Aorta (tissue), 5 donors: ENCODE measurements around the gene F13A1. TPM values are rescaled to one million over a fixed set of nuclear protein-coding genes. Genes with fewer than 3 reads are reported as not detected.

Experiments
- ATAC-seq: fragments of 200-7000 bp; cut with Tn5 transposase; one replicate; pipeline ENCODE4 v1.9.1; 2022; ENCODE audit warnings: moderate library complexity; ENCODE audit not compliant: low FRiP score
- DNase-seq, 2 donors: peaks; one replicate each; pipeline ENCODE4 v3.0.0-alpha.2; 2020
- H3K27ac ChIP-seq, 2 donors: one replicate each; pipeline ENCODE4 v1.5.1; 2013; ENCODE audit warnings: low read length in 2 of 2, mild to moderate bottlenecking in 2 of 2, moderate library complexity in 2 of 2, control low read depth in 1 of 2, inconsistent platforms in 1 of 2, low read depth in 1 of 2
- H3K27me3 ChIP-seq, 2 donors: one replicate each; pipeline ENCODE4 v1.6.1; 2013; ENCODE audit warnings: control low read depth in 1 of 2, low read length in 1 of 2, mild to moderate bottlenecking in 1 of 2, moderate library complexity in 1 of 2; ENCODE audit not compliant: insufficient read depth in 2 of 2, control insufficient read depth in 1 of 2
- H3K36me3 ChIP-seq, 2 donors: one replicate each; pipeline ENCODE4 v1.6.1; 2013; ENCODE audit warnings: control low read depth in 1 of 2, low read length in 1 of 2, mild to moderate bottlenecking in 1 of 2; ENCODE audit not compliant: insufficient read depth in 2 of 2, control insufficient read depth in 1 of 2
- H3K4me1 ChIP-seq, 2 donors: one replicate each; pipeline ENCODE4 v1.6.1; 2013; ENCODE audit warnings: low read length in 2 of 2, control low read depth in 1 of 2, mild to moderate bottlenecking in 1 of 2, moderate library complexity in 1 of 2; ENCODE audit not compliant: insufficient read depth in 2 of 2, control insufficient read depth in 1 of 2
- H3K4me3 ChIP-seq, 2 donors: one replicate each; pipeline ENCODE4 v1.5.1; 2013; ENCODE audit warnings: low read length in 2 of 2, control low read depth in 1 of 2, mild to moderate bottlenecking in 1 of 2
- H3K9me3 ChIP-seq: one replicate; pipeline ENCODE4 v1.6.1; 2013; ENCODE audit warnings: mild to moderate bottlenecking, low read length; ENCODE audit not compliant: control insufficient read depth
- WGBS, 2 donors: extraction: QIAGEN DNeasy Blood & Tissue Kit; methylation state at CpG; one replicate each; pipeline ENCODE4 v1.1.7; 2013; 5-methylcytosine and 5-hydroxymethylcytosine counted together
- intact Hi-C, 2 donors: fragments of 100-400 bp; cut with DNase I; formaldehyde crosslinking; loops; one replicate each; pipeline versions ENCODE4 v1.14.2 to v1.15.0; 2022
- long read RNA-seq, 2 donors: library from polyadenylated mRNA; unstranded; transcript quantifications; one replicate each; pipeline ENCODE4 v2.0.0, GENCODE V29; 2020 to 2021
- polyA plus RNA-seq, 2 donors: library from polyadenylated mRNA; stranded (reverse); fragments of 200-250 nt; gene quantifications; one replicate each; pipeline ENCODE4 v1.2.3, GENCODE V29; 2013
- total RNA-seq, 2 donors: library from RNA; stranded (reverse); fragmentation: NEBNext Ultra II Directional; extraction: Animal tissue kit (Norgen Biotek cat#: 25700); gene quantifications; one replicate each; pipeline ENCODE4 v1.2.1, GENCODE V29; 2021
- donor health status: healthy with polysubstance abuse.
- donor health status: Bipolar disorder and iron deficiency.
- donor health status: DM: no; HTN: no; CAD: no.
- donor health status: DM: no; HTN: no; CAD: no.
- donor health status: DM: yes; HTN: yes; CAD: no.

Gene F13A1
- total RNA-seq, result 100 to 1,000 TPM; 160 to 421 TPM
- 10 to 100 TPM; 16.8 to 84.6 TPM for polyA plus RNA-seq
- long read RNA-seq, donor 1, transcript F13A1-205 (3 exons, 631 nt), result minor isoform, 5 of 141 reads
- long read RNA-seq, donor 1, transcript F13A1-201 (15 exons, 3,999 nt), result major isoform, 68 of 141 reads
- long read RNA-seq, donor 1, partial matches to known transcripts, result 31 of 141 reads
- long read RNA-seq, donor 1, other reads (novel, unspliced or antisense), result 37 of 141 reads
- long read RNA-seq, donor 2, transcript F13A1-201 (15 exons, 3,999 nt), result major isoform, 151 of 252 reads
- long read RNA-seq, donor 2, partial matches to known transcripts, result 55 of 252 reads
- long read RNA-seq, donor 2, other reads (novel, unspliced or antisense), result 43 of 252 reads

DNA sequence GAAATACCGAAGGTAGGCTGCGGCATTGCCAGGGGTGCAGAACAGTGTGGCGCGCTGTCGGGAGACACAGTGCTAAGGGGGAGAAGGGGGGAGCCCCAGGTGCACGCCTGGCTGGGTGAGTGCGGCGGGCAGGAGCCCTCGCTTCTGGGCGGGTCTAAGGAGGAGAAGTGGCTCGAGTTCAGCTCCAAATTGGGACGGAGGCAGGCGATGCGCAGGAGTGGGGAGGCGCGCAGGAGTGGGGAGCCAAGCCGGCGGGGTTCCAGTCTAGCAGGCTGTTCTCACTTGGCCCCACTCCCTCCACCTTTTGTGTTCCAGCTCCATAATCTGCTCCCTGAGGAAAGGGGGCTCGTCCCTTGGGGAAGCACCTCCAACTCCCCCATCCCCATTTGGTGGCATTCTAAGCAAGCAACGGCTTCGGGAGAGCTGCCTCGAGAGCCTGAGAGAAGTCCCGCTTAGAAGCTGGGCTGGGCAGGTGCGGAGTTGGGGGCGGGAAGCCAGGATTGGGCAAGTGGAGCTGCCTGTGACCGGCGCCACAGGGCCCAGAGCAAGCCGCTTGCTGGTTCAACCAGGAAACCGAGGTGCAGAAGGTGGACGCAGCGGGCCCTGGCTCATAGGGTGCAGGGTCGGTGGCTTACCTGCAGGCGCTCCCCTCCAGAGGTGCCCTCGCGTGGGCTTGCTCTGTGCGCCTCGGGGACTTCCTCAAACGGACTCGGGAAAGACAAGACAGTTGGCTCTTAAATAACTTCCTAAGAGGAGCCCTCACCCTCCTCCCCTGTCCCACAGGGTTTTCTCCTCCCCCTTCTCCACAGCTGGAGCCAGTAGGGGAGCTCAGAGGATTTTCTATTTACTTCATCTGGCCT lies at the start of gene F13A1:
Gene F13A1 (minus strand): TSS at position 711 of the 860 bp plus-strand sequence. CDS start 1,998 bp downstream, outside the sequence.
- 7 to 9% methylated on average over 39 of the region's 39 CpGs for WGBS, 2 donors
- Histone ChIP-seq H3K27me3 (no peaks in the 10 kb centered on the region), H3K36me3 (no peaks in the 10 kb centered on the region), H3K27ac (no peak within 1 kb of the TSS), H3K9me3 (no peaks in the 10 kb centered on the region), H3K4me3 (no peak within 1 kb of the TSS), H3K4me1 (no peaks in the 10 kb centered on the region)
- intact Hi-C loops, result no loop called here
- ATAC-seq, result no peak
- peak; percentile 67 to 78 for DNase-seq

DNA sequence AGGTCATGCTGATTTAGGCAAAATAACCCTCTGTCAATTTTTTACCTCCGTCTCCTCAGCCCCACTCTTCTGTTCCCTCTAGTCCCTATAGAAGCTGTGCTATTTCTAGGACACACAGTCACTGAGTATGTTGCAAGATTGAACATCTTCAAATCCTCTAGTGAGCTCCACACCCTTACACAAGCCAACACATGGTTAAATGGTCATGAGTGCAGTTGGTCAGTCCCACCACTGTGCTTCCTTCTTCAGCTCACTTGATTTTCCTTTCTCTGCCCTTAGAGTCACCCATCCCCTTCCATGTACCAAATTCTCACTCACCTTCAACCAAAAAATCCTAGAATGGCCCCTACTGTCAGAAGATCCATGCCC lies 48.2 kb upstream of the F13A1 start:
- intact Hi-C loops, result no loop called here
- ATAC-seq, result no peak
- WGBS, 2 donors, result 85 to 96% methylated on average over 1 of the region's 1 CpG

DNA sequence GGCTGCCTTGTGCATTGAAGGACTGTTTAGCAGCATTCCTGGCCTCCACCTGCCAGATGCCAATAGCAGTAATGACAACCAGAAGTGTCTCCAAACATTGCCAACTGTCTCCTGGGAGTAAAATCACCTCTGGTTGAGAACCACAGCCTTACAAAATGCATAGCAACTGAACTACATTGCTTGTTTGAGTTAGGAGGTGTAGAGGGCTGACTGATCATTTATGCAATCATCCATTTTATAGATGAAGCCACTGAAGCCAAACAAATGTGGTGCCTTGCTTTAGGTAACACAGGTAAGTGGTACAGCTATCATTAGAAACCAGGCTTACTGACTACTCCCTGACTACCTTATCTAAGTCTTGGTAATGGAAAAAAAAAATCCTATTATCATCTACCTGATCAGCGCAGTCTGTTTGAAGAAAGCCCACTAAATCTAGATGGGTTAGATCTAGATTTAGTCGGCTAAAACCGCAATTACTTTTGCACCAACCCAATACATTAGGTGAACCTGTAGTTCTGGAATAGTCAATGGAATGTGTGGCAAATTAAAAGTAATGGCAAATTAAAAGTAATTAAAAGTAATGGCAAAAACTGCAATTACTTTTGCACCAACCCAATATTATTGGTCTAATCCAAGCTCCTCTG lies 47.7 kb upstream of the F13A1 start:
- Histone ChIP-seq H3K36me3 (no peaks in the 10 kb centered on the region), H3K27ac (no peak overlapping the region), H3K4me1 (no peaks in the 10 kb centered on the region), H3K27me3 (peaks cover 0 to 2% of the 10 kb centered on the region in 2 donors), H3K4me3 (no peak overlapping the region), H3K9me3 (no peaks in the 10 kb centered on the region)
- intact Hi-C loops, result no loop called here
- ATAC-seq, result no peak
- WGBS, 2 donors, result 97 to 98% methylated on average over 3 of the region's 3 CpGs
- no peak for DNase-seq

More for the DNA sequence above, 48.2 kb upstream of the F13A1 start:
- Histone ChIP-seq H3K4me3 (no peak overlapping the region), H3K4me1 (no peaks in the 10 kb centered on the region), H3K9me3 (no peaks in the 10 kb centered on the region), H3K27ac (no peak overlapping the region), H3K27me3 (peaks cover 0 to 2% of the 10 kb centered on the region in 2 donors), H3K36me3 (no peaks in the 10 kb centered on the region)
- DNase-seq, result no peak

DNA sequence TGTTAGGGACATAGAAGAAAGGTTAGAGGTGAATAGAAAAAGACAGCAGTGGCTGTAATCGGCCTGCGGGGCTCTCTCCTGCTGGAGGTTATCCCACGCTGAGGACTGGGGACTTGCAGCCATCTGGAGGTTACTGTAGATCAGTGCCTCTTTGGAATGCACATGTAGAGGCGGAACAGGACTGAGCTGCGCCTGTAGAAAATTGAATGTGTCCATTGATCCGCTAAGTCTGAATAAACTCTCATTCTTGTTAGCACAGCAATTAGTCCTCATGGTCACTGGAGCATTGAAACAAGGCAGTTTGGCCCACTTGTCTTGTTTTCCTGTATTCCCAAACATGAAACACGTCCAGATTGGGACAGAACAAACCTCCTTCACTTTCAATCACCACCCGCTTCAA lies 46.3 kb upstream of the F13A1 start:
- WGBS, 2 donors, result 71 to 72% methylated on average over 8 of the region's 8 CpGs
- Histone ChIP-seq H3K27me3 (peaks cover 0 to 2% of the 10 kb centered on the region in 2 donors), H3K36me3 (no peaks in the 10 kb centered on the region), H3K4me3 (no peak overlapping the region), H3K9me3 (no peaks in the 10 kb centered on the region), H3K27ac (no peak overlapping the region), H3K4me1 (no peaks in the 10 kb centered on the region)
- no peak for DNase-seq
- ATAC-seq, result no peak
- intact Hi-C loops, result no loop called here

DNA sequence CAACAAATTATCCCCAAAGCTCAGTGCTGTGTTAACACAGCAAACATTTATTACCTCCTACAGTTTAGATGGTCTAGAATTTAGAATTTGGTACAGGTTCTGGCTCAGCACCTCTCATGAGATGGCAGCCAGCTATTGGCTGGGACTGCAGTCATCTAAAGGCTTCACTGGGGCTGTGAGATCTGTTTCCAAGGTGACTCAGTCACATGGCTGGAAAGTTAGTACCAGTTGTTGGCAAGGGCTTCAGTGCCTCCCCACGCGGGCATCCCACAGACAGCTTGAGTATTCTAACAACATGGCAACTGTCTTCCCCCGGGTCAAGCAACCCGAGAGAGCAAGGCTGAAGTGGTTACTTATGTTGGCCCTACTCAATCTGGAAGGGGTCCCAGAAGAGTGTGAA lies 44.8 kb upstream of the F13A1 start:
- ATAC-seq (no peak), DNase-seq (no peak)
- WGBS, 2 donors, result 86 to 95% methylated on average over 4 of the region's 4 CpGs
- Histone ChIP-seq H3K4me3 (no peak overlapping the region), H3K27ac (no peak overlapping the region), H3K9me3 (no peaks in the 10 kb centered on the region), H3K4me1 (no peaks in the 10 kb centered on the region), H3K36me3 (no peaks in the 10 kb centered on the region), H3K27me3 (peaks cover 0 to 2% of the 10 kb centered on the region in 2 donors)
- intact Hi-C loops, result no loop called here

- H3K4me3 ChIP-seq, result no peak overlapping the region
- H3K27ac ChIP-seq, result no peak overlapping the region
- H3K36me3 ChIP-seq, result no peaks in the 10 kb centered on the region
- H3K4me1 ChIP-seq, result no peaks in the 10 kb centered on the region
- ATAC-seq, result no peak
- intact Hi-C loops, result no loop called here
- no peak for DNase-seq
- H3K9me3 ChIP-seq, result no peaks in the 10 kb centered on the region
- WGBS, 2 donors, result 75 to 76% methylated on average over 5 of the region's 5 CpGs
- no peaks in the 10 kb centered on the region for H3K27me3 ChIP-seq
Observed at GRCh38 chr6:6362056-6362840, 41.8 kb upstream of the F13A1 start.

DNA sequence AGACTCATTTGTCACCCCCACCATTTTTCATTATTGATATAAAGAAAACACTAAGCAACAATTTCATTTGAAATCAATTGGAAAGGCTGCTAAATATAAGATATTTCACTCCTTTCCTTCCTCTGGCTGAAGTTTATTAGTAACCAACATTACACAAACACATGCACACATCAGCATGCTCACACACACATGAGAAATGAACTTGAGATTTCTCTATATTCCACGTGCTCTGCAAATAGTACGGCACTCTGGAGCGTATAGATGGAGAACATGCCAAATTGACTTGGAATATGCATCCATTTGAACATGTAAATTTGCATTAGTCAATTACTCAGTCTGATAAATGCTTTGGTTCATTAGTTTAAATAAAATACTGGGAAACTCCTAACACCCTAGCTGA lies 37.1 kb upstream of the F13A1 start:
- Histone ChIP-seq H3K4me1 (no peaks in the 10 kb centered on the region), H3K27ac (no peak overlapping the region), H3K9me3 (no peaks in the 10 kb centered on the region), H3K27me3 (no peaks in the 10 kb centered on the region), H3K36me3 (no peaks in the 10 kb centered on the region), H3K4me3 (no peak overlapping the region)
- DNase-seq (no peak), ATAC-seq (no peak)
- 88 to 89% methylated on average over 3 of the region's 3 CpGs for WGBS, 2 donors
- intact Hi-C loops, result no loop called here

- Histone ChIP-seq H3K36me3 (no peaks in the 10 kb centered on the region), H3K27ac (no peak overlapping the region), H3K9me3 (no peaks in the 10 kb centered on the region), H3K4me1 (no peaks in the 10 kb centered on the region), H3K27me3 (no peaks in the 10 kb centered on the region), H3K4me3 (no peak overlapping the region)
- ATAC-seq, result no peak
- intact Hi-C loops, result no loop called here
- WGBS, 2 donors, result 49 to 65% methylated on average over 6 of the region's 6 CpGs
- DNase-seq, result no peak
Observed at GRCh38 chr6:6357032-6357431, 36.6 kb upstream of the F13A1 start.
